Jurkat, Clone E6-1 (cell line): ENCODE measurements around the gene SRMS.
"Not testable (repeated sequence)": the region's sequence is repeated elsewhere in the genome, so short reads cannot be mapped to it uniquely, and the experiment has no call there.

Source experiments
- DNase-seq: peaks from one replicate; pipeline ENCODE4 v3.0.0-alpha.2; 2011; ENCODE audit warnings: low read depth, low spot score
- H3K4me3 ChIP-seq: 2 replicates; pipeline ENCODE4 v1.5.1; 2011; ENCODE audit warnings: mild to moderate bottlenecking, low read length, control low read depth, moderate library complexity

The SRMS gene

GRCh38 chr20:63567386-63568169, 20.0 kb upstream of the SRMS start:
- DNase-seq: peak; percentile 42
- H3K4me3 ChIP-seq: no peak overlapping the region

DNA sequence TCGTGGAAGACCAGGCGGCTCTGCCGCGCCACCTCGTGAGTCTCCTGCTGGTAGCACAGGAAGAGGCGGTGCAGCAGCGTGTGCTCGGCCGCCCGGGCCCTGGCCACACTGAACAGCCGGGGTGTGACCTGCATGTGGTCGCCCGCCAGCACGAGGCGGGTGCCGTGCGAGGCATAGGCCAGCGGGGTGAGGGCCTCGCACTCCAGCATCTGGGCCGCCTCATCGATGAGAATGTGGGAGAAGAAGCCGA, 19.5 kb upstream of the SRMS start:
- no peak for DNase-seq
- no peak overlapping the region for H3K4me3 ChIP-seq

DNA sequence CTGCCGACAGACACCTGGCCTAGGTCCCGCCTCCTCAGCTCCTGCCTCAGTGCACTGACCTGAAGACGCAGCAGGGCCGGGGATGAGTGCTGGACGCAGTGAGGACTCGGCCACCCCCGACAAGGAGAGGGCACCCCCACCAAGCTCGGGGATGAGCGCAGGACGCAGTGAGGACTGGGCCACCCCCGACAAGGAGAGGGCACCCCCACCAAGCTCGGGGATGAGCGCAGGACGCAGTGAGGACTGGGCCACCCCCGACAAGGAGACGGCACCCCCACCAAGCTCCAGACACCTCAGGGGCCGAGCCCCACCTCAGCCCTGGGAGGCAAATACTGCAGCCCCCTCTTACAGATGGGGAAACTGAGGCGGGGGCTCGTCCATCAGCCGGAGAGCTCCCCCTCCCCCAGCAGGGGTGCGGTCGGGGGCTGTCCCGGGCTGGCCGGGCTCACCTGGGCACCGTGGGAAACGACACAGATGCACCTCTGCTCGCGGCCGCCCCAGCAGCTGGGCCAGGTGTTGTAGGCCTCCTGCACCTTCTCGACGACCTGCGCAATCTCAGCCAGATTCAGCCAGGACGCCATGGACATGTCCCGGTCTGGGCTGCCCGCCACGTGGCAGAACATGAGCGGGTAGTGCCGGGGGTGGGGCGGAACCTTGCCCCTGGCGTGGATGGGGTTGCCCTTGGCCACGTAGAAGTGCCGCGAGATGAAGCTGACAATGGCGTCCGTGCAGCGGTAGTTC, 19.0 kb upstream of the SRMS start:
- H3K4me3 ChIP-seq: no peak overlapping the region

DNA sequence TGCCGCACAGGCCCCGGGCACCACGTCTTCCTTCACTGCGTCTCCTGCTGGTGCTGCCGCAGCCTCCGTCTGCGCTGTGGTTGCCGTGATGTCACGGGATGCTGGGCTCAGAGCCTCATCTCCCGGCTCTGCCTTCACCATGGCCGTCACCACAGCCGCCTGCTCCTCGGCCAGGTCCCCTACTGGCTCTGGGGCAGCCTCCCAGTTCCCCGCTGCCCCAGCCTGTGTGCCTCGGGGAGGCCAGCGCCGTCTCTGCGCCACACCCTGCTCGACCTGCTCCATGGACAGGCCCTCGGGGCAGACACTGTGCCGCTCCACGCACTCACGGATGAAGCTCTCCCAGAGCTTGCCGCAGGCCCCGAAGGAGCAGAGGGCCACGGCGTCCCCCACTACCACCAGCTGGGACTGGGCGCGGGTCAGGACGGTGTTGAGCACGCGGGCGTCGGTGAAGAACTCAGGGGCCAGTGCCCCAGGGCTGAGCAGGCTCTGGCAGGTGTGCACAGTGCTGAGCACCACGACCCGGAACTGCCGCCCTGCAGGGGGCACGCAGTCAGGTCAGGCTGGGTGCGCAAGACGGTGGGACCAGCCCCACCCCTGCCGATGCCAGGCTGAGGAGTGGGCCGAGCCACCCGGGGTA, 18.3 kb upstream of the SRMS start:
- no peak for DNase-seq
- no peak overlapping the region for H3K4me3 ChIP-seq

More for the DNA sequence above, 19.0 kb upstream of the SRMS start:
- DNase-seq: no peak

DNA sequence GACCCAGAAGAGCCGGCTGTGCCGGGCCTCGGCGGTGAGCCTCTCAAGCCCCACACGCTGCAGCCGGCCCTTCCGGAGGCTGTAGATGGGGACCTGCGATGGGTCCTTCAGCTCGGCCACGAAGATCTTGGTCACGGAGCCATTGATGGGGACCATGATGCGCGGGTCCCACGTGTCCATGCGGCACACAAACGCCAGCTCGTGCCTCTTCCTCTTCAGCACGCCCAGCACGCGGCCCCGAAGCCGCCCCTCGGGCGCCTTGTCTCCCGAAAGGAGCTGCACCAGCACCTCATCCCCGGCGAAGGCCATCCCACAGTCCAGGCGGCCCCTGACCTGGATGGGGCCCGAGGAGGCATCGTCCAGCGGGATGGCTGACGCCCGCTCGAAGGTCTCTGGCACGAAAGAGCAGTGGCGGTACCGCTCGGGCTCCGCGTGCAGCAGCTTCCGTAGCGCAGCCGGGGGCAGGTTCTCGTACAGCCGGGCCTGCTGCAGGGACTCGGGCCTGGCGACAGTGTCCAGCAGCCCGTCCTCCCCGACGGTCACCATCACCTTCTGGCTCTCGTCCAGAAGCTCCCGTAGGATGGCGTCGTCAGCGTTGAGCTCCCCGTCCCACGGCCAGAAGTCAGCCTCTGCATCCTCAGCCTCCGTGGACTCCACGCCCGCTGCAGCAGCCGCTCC, 17.6 kb upstream of the SRMS start:
- no peak for DNase-seq
- no peak overlapping the region for H3K4me3 ChIP-seq

DNA sequence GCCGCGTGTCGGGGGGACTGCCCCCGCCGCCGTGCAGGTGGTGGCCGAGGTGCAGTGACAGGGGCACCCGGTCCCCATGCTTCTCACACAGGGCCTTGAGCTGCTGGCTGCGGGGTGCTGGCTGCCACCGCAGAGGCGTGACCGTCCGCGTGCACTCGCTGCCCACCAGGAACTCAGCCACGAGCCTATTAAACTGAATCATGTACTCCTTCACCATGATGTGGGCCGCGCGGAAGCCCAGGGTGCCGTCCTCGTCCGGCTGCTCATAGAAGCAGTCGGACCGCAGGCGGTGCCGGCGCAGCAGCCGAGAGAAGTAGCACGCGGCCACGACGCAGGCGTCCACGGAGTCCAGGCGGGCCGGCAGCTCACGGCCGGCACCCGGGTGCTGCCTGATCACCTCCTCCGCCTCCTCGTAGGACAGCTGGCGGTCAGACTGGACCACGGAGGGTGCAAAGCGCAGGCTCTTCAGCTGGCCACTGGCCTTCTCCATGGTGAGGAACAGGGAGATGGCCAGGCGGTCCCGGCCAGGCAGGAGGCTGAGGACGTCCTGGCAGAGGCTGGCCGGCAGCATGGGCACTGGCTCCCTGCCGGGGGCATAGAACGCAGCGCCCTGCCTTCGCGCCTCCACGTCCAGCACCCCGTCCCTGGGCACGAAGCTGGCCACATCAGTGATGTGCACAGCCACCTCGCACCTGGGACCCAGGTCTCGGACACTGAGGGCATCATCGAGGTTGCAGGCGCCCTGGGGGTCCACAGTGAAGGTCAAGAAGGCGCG, 16.7 kb upstream of the SRMS start:
- no peak for DNase-seq
- no peak overlapping the region for H3K4me3 ChIP-seq

GRCh38 chr20:63563225-63563935, 15.8 kb upstream of the SRMS start:
- no peak for DNase-seq
- H3K4me3 ChIP-seq: no peak overlapping the region

- H3K4me3 ChIP-seq: no peak overlapping the region
- DNase-seq: no peak
Observed at GRCh38 chr20:63562461-63563224, 15.1 kb upstream of the SRMS start.

GRCh38 chr20:63561624-63562396, 14.3 kb upstream of the SRMS start:
- DNase-seq: no peak
- no peak overlapping the region for H3K4me3 ChIP-seq

- no peak overlapping the region for H3K4me3 ChIP-seq
- DNase-seq: no peak
Observed at GRCh38 chr20:63560856-63561609, 13.5 kb upstream of the SRMS start.

DNA sequence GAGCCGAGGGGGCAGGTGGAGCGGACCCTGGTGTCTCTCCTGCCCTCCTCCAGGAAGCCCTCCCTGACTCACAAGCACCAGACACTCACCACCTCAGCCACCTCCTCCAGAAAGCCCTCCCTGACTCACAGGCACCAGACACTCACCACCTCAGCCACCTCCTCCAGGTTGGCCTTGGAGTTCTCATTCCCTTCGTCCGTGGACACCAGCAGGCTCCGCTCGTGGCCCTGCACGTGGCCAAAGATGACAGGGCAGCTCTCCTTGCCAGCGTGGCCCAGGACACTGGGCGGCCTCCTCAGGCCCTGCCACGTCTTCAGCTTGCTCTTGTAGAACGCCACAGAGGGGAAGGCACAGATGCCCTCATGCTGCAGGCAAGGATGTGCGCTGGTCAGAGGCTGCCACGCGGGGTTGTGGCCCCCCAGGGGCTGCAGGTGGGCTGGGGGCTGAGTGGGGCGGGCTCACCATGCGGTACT, 12.8 kb upstream of the SRMS start:
- DNase-seq: no peak
- no peak overlapping the region for H3K4me3 ChIP-seq

DNA sequence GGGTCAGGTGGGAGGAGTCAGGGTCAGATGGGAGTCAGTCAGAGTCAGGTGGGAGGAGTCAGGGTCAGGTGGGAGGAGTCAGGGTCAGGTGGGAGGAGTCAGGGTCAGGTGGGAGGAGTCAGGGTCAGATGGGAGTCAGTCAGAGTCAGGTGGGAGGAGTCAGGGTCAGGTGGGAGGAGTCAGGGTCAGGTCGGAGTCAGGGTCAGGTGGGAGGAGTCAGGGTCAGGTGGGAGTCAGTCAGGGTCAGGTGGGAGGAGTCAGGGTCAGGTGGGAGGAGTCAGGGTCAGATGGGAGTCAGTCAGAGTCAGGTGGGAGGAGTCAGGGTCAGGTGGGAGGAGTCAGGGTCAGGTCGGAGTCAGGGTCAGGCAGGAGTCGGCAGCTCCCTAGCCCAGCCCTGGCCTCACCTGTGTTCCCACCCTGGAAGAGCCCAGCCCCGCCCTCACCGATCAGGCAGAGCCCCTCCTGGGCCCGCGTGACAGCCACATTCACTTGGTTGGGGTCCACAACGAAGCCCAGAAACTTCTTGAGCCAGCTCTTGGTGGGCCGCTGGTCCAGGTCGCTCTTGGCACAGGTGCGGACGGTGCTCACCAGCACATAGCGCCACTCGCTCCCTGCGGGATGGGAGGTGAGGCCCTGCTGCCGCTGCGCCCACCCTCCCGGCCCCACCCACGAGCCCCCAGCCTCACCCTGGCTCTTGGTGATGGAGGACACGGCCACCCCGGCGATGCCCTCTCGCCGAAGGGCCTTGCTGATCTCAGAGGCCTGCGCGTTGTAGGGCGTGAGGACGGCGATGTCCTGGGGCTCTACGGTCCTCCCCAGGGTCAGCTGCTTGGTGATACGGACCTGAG, 12.2 kb upstream of the SRMS start:
- DNase-seq, H3K4me3 ChIP-seq: not testable (repeated sequence)

- DNase-seq: no peak
- H3K4me3 ChIP-seq: no peak overlapping the region
Observed at GRCh38 chr20:63558804-63559484, 11.4 kb upstream of the SRMS start.

DNA sequence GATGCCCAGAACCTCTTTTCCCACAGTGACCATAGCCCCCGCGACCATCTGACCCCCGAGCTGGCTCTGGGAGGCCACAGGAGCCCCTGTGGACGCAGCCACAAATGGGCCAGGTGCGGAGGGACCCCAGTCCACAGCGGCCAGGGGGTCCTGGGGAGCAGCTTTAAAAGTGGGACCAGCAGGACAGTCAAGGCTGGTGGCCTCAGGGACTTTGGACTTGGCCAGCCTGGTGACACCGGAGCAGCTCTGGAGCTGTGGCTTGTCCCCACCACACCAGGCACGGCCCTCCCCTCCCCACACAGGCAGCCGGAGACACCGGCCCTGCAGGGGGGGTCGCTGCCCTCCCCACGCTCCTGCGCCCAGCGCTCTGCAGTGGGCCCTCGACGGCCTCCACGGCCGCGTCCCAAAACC, 9.9 kb upstream of the SRMS start:
- no peak overlapping the region for H3K4me3 ChIP-seq
- no peak for DNase-seq

DNA sequence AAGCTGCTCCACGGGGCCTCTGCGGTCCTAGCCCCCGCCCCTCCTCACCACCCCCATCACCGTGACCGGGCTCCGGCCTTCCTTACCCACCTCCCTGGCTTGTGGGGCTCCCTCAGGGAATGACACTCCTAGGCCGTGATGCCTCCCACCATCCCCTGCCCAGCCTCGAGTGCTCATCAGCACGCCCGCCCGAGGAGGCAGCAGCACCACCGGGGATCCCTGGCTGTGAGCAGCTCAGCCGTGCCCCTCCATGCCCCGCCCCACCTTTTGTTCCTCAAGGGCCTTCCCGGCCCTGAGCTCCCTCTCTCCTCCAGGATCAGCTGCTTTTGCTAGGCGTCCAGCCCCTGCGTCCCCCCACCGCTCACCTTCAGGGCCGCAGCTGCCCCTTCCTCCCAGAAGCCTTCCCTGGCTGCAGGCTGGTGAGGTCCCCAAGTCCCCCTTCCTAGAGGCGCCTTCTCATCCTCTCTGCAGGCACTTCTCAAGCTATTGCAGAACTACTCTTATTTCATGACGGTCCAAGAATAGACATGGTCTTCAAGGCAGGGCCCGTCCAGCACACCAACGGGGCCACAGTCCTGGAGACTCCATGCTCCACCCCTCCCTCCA, 9.4 kb upstream of the SRMS start:
- DNase-seq: no peak
- no peak overlapping the region for H3K4me3 ChIP-seq
